ENCODE data around the gene DPEP2.
A peak's percentile ranks its signal among the peaks of the same experiment; 100 is the strongest.

DPEP2 gene

GRCh38 chr16:68021490-68021889 lies 22.2 kb upstream of the DPEP2 start:
- Histone ChIP-seq H3K9me2 (replicated peaks; ENCODE audit: low read depth, low read length) (no peaks in the 10 kb centered on the region), H2AFZ (ENCODE audit: low read length) (no peak overlapping the region), H4K20me1 (ENCODE audit: insufficient read depth, low read length, poor library complexity, severe bottlenecking) (peaks cover 4% of the 10 kb centered on the region), H3K4me3 (ENCODE audit: low read length, poor library complexity, severe bottlenecking) (peak overlapping the region; percentile 95), H3K79me2 (ENCODE audit: insufficient read depth, low read length) (peaks cover 39% of the 10 kb centered on the region), H3K9me3 (ENCODE audit: insufficient read depth, low read depth, low read length) (no peaks in the 10 kb centered on the region), H3K27me3 (ENCODE audit: insufficient read depth, low read length, poor library complexity, severe bottlenecking) (peaks cover 4% of the 10 kb centered on the region), H3K9ac (ENCODE audit: low read depth, low read length, poor library complexity, severe bottlenecking) (peak overlapping the region; percentile 87), H3K36me3 (ENCODE audit: insufficient read depth, low read length) (no peaks in the 10 kb centered on the region), H3F3A (ENCODE audit: low read depth) (no peaks in the 10 kb centered on the region), H3K4me1 (ENCODE audit: insufficient read depth, low read length, poor library complexity, severe bottlenecking) (peaks cover 26% of the 10 kb centered on the region), H3K4me2 (ENCODE audit: low read depth, low read length, poor library complexity, severe bottlenecking) (peak overlapping the region; percentile 92)
- TF ChIP-seq EZH2phosphoT487 (IDR thresholded peaks at IDR 0.05; ENCODE audit: borderline replicate concordance) (no peak), CTCF (conservative IDR thresholded peaks at IDR 0.05; ENCODE audit: low read length) (no peak)

- H3K79me2 ChIP-seq (ENCODE audit: insufficient read depth, low read length): peaks cover 32% of the 10 kb centered on the region
- no peaks in the 10 kb centered on the region for H3K36me3 ChIP-seq (ENCODE audit: insufficient read depth, low read length)
- no peaks in the 10 kb centered on the region for H3K9me2 ChIP-seq (replicated peaks; ENCODE audit: low read depth, low read length)
- peaks cover 4% of the 10 kb centered on the region for H4K20me1 ChIP-seq (ENCODE audit: insufficient read depth, low read length, poor library complexity, severe bottlenecking)
- no peak overlapping the region for H3K4me3 ChIP-seq (ENCODE audit: low read length, poor library complexity, severe bottlenecking)
- TF ChIP-seq CTCF (conservative IDR thresholded peaks at IDR 0.05; ENCODE audit: low read length): no peak
- TF ChIP-seq EZH2phosphoT487 (IDR thresholded peaks at IDR 0.05; ENCODE audit: borderline replicate concordance): no peak
- H3F3A ChIP-seq (ENCODE audit: low read depth): no peaks in the 10 kb centered on the region
- peaks cover 23% of the 10 kb centered on the region for H3K4me1 ChIP-seq (ENCODE audit: insufficient read depth, low read length, poor library complexity, severe bottlenecking)
- no peak overlapping the region for H3K9ac ChIP-seq (ENCODE audit: low read depth, low read length, poor library complexity, severe bottlenecking)
- H3K4me2 ChIP-seq (ENCODE audit: low read depth, low read length, poor library complexity, severe bottlenecking): no peak overlapping the region
- H3K27me3 ChIP-seq (ENCODE audit: insufficient read depth, low read length, poor library complexity, severe bottlenecking): peaks cover 4% of the 10 kb centered on the region
- no peak overlapping the region for H2AFZ ChIP-seq (ENCODE audit: low read length)
- H3K9me3 ChIP-seq (ENCODE audit: insufficient read depth, low read depth, low read length): no peaks in the 10 kb centered on the region
Measured at GRCh38 chr16:68019167-68019680, 19.9 kb upstream of the DPEP2 start.

- Histone ChIP-seq H3K4me2 (ENCODE audit: low read depth, low read length, poor library complexity, severe bottlenecking) (no peak within 1 kb of the TSS), H3K79me2 (ENCODE audit: insufficient read depth, low read length) (no peaks in the 10 kb centered on the region), H3K9ac (ENCODE audit: low read depth, low read length, poor library complexity, severe bottlenecking) (no peak within 1 kb of the TSS), H3K4me3 (ENCODE audit: low read length, poor library complexity, severe bottlenecking) (no peak within 1 kb of the TSS), H3F3A (ENCODE audit: low read depth) (no peaks in the 10 kb centered on the region), H2AFZ (ENCODE audit: low read length) (no peak within 1 kb of the TSS), H3K9me3 (ENCODE audit: insufficient read depth, low read depth, low read length) (no peaks in the 10 kb centered on the region), H3K27me3 (ENCODE audit: insufficient read depth, low read length, poor library complexity, severe bottlenecking) (no peaks in the 10 kb centered on the region), H3K4me1 (ENCODE audit: insufficient read depth, low read length, poor library complexity, severe bottlenecking) (peaks cover 4% of the 10 kb centered on the region), H4K20me1 (ENCODE audit: insufficient read depth, low read length, poor library complexity, severe bottlenecking) (no peaks in the 10 kb centered on the region), H3K36me3 (ENCODE audit: insufficient read depth, low read length) (no peaks in the 10 kb centered on the region), H3K9me2 (replicated peaks; ENCODE audit: low read depth, low read length) (no peaks in the 10 kb centered on the region)
- no peak for TF ChIP-seq CTCF (conservative IDR thresholded peaks at IDR 0.05; ENCODE audit: low read length)
- no peak for TF ChIP-seq EZH2phosphoT487 (IDR thresholded peaks at IDR 0.05; ENCODE audit: borderline replicate concordance)
Measured at GRCh38 chr16:68015681-68016080, 16.4 kb upstream of the DPEP2 start, which contains the start of gene DPEP2NB. Gene DPEP2NB, minus strand, starts transcription at chr16:68015911. Its CDS starts 141 bp downstream, at chr16:68015770.

Measured in Loucy (cell line).